SK-N-SH treated with all-trans-retinoic acid at 6 μM for 48 hours (cell line): Measurements from ENCODE around the gene NFATC3.

Source experiments
- ATAC-seq: fragments of 200-7000 bp; cut with Tn5 transposase; 3 replicates; pipeline ENCODE4 v1.9.1; 2020; ENCODE audit warnings: mild to moderate bottlenecking, moderate library complexity
- BACH2 ChIP-seq: fragments of 250-450 bp; sonication (Bioruptor Pico); IDR thresholded peaks from 2 replicates; pipeline ENCODE4 v1.9.0; 2021; ENCODE audit warnings: mild to moderate bottlenecking, borderline replicate concordance
- ESRRG ChIP-seq: fragments of 250-450 bp; sonication (Bioruptor Pico); IDR thresholded peaks from 2 replicates; pipeline ENCODE4 v1.6.1; 2021; ENCODE audit warnings: mild to moderate bottlenecking
- GLIS3 ChIP-seq: fragments of 250-450 bp; sonication (Bioruptor Pico); IDR thresholded peaks from 2 replicates; pipeline ENCODE4 v1.5.0; 2020; ENCODE audit warnings: mild to moderate bottlenecking, moderate library complexity
- ISL1 ChIP-seq: fragments of 250-450 bp; sonication (Bioruptor Pico); IDR thresholded peaks from 2 replicates; pipeline ENCODE4 v2.1.2; 2022; ENCODE audit warnings: mild to moderate bottlenecking, moderate library complexity
- OSR1 ChIP-seq: fragments of 250-450 bp; sonication (Bioruptor Pico); IDR thresholded peaks from 2 replicates; pipeline ENCODE4 v1.8.0; 2022; ENCODE audit warnings: moderate library complexity, mild to moderate bottlenecking, inconsistent platforms
- PATZ1 ChIP-seq: fragments of 250-450 bp; sonication (Bioruptor Pico); IDR thresholded peaks from 2 replicates; pipeline ENCODE4 v1.8.0; 2020; ENCODE audit warnings: mild to moderate bottlenecking, moderate library complexity, borderline replicate concordance
- POU6F1 ChIP-seq: fragments of 250-450 bp; sonication (Bioruptor Pico); IDR thresholded peaks from 2 replicates; pipeline ENCODE4 v1.8.0; 2021; ENCODE audit warnings: low read depth, mild to moderate bottlenecking, moderate library complexity, borderline replicate concordance
- PPARA ChIP-seq: fragments of 250-450 bp; sonication (Bioruptor Pico); IDR thresholded peaks from 2 replicates; pipeline ENCODE4 v1.5.0; 2020; ENCODE audit warnings: mild to moderate bottlenecking, borderline replicate concordance
- SNAI2 ChIP-seq: fragments of 250-450 bp; sonication (Bioruptor Pico); IDR thresholded peaks from 2 replicates; pipeline ENCODE4 v1.5.0; 2020; ENCODE audit warnings: mild to moderate bottlenecking, moderate library complexity
- TCF4 ChIP-seq: fragments of 250-450 bp; sonication (Bioruptor Pico); IDR thresholded peaks from 2 replicates; pipeline ENCODE4 v1.8.0; 2021; ENCODE audit warnings: mild to moderate bottlenecking, moderate library complexity, borderline replicate concordance
- TOX ChIP-seq: fragments of 250-450 bp; sonication (Bioruptor Pico); IDR thresholded peaks from 2 replicates; pipeline ENCODE4 v1.8.0; 2021; ENCODE audit warnings: mild to moderate bottlenecking, moderate library complexity, borderline replicate concordance
- ZC3H10 ChIP-seq: fragments of 250-450 bp; sonication (Bioruptor Pico); IDR thresholded peaks from 2 replicates; pipeline ENCODE4 v1.5.1; 2021; ENCODE audit warnings: mild to moderate bottlenecking, moderate library complexity
- ZFP3 ChIP-seq: fragments of 250-450 bp; sonication (Bioruptor Pico); IDR thresholded peaks from 2 replicates; pipeline ENCODE4 v1.5.0; 2020; ENCODE audit warnings: mild to moderate bottlenecking, moderate library complexity
- ZFP30 ChIP-seq: fragments of 450-650 bp; formaldehyde crosslinking; IDR thresholded peaks from 2 replicates; pipeline ENCODE4 v1.5.0; 2022; ENCODE audit warnings: mild to moderate bottlenecking, moderate library complexity
- ZNF70 ChIP-seq: fragments of 450-650 bp; formaldehyde crosslinking; IDR thresholded peaks from 2 replicates; pipeline ENCODE4 v1.5.0; 2020; ENCODE audit warnings: mild to moderate bottlenecking, moderate library complexity
- ZNF8 ChIP-seq: fragments of 450-650 bp; formaldehyde crosslinking; IDR thresholded peaks from 2 replicates; pipeline ENCODE4 v1.5.0; 2020; ENCODE audit warnings: mild to moderate bottlenecking, moderate library complexity
- TF ChIP-seq, protein P1 (sequence below): fragments of 250-450 bp; sonication (Bioruptor Pico); IDR thresholded peaks from 2 replicates; pipeline ENCODE4 v1.5.1; 2020; ENCODE audit warnings: low read depth, mild to moderate bottlenecking, moderate library complexity
- TF ChIP-seq, protein P2 (sequence below): fragments of 250-450 bp; sonication (Bioruptor Pico); IDR thresholded peaks from 2 replicates; pipeline ENCODE4 v1.5.1; 2021; ENCODE audit warnings: mild to moderate bottlenecking, moderate library complexity
- TF ChIP-seq, protein P3 (sequence below): fragments of 250-450 bp; sonication (Bioruptor Pico); IDR thresholded peaks from 2 replicates; pipeline ENCODE4 v1.5.0; 2020; ENCODE audit warnings: mild to moderate bottlenecking, moderate library complexity

The NFATC3 gene

DNA sequence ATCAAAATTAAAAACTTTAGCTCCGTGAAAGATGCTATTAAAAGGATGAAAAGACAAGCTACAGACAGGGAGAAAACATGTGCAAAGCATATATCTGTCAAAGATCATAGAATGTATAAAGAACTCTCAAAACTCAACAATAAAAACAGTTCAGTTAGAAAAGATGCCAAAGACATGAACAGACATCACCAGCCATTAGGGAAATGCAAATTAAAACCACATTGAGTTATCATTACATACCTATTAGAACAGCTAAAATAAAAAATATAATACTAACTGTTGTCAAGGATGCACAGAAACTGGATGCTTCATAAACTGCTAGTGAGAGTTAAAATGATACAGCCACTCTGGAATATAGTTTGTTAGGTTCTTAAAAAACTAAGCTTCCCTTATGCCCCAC lies 58.8 kb downstream of the NFATC3 start (continued):
- TF ChIP-seq PATZ1 (no peak), GLIS3 (CRISPR knock-in tag) (no peak), OSR1 (CRISPR knock-in tag) (no peak), POU6F1 (no peak), TCF4 (CRISPR knock-in tag) (no peak)
- TF ChIP-seq, protein P1, sequence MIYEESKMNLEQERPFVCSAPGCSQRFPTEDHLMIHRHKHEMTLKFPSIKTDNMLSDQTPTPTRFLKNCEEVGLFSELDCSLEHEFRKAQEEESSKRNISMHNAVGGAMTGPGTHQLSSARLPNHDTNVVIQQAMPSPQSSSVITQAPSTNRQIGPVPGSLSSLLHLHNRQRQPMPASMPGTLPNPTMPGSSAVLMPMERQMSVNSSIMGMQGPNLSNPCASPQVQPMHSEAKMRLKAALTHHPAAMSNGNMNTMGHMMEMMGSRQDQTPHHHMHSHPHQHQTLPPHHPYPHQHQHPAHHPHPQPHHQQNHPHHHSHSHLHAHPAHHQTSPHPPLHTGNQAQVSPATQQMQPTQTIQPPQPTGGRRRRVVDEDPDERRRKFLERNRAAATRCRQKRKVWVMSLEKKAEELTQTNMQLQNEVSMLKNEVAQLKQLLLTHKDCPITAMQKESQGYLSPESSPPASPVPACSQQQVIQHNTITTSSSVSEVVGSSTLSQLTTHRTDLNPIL (CRISPR knock-in tag) = no peak
- TF ChIP-seq, all 23 proteins: peak for 0

GRCh38 chr16:68146585-68146984 lies 61.4 kb downstream of the NFATC3 start:
- peak; percentile 65 for ATAC-seq
- TF ChIP-seq POU6F1 (no peak), BACH2 (CRISPR knock-in tag) (no peak), ISL1 (peak; percentile 34; the same call in 1 of the 2 replicates), GLIS3 (CRISPR knock-in tag) (no peak), OSR1 (CRISPR knock-in tag) (no peak), ESRRG (CRISPR knock-in tag) (no peak), ZFP3 (no peak)

- no peak for ATAC-seq
- TF ChIP-seq TCF4 (CRISPR knock-in tag) (no peak), ESRRG (CRISPR knock-in tag) (no peak), TOX (no peak), ZFP3 (no peak), PPARA (CRISPR knock-in tag) (no peak)
- TF ChIP-seq, protein P2, sequence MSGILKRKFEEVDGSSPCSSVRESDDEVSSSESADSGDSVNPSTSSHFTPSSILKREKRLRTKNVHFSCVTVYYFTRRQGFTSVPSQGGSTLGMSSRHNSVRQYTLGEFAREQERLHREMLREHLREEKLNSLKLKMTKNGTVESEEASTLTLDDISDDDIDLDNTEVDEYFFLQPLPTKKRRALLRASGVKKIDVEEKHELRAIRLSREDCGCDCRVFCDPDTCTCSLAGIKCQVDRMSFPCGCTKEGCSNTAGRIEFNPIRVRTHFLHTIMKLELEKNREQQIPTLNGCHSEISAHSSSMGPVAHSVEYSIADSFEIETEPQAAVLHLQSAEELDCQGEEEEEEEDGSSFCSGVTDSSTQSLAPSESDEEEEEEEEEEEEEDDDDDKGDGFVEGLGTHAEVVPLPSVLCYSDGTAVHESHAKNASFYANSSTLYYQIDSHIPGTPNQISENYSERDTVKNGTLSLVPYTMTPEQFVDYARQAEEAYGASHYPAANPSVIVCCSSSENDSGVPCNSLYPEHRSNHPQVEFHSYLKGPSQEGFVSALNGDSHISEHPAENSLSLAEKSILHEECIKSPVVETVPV (CRISPR knock-in tag) = no peak
- TF ChIP-seq, protein P1 (CRISPR knock-in tag) = no peak
- TF ChIP-seq, all 23 proteins: peak for 0
Measured at GRCh38 chr16:68147444-68147843, 62.3 kb downstream of the NFATC3 start.

DNA sequence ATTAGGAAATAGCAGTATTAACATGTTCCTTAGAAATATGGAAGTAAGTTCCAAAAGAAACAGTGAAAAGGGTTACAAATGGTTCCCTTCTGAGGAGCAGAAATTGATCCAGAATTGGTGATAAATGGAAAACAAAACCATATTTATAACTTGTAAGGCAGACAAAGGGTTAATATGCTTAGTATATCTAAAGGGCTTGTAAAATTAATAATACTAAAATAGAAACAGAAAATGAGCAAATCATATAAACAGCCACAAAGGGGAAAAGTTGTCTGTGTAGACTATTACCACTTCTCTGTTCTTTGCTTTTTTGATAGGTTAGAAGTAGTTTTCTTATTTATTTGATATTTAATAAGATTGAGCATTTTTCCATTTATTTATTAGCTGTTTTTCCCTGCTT lies 64.4 kb downstream of the NFATC3 start:
- no peak for ATAC-seq
- no peak for TF ChIP-seq PATZ1
- TF ChIP-seq ZNF8 (CRISPR knock-in tag) = no peak
- TF ChIP-seq, protein P3, sequence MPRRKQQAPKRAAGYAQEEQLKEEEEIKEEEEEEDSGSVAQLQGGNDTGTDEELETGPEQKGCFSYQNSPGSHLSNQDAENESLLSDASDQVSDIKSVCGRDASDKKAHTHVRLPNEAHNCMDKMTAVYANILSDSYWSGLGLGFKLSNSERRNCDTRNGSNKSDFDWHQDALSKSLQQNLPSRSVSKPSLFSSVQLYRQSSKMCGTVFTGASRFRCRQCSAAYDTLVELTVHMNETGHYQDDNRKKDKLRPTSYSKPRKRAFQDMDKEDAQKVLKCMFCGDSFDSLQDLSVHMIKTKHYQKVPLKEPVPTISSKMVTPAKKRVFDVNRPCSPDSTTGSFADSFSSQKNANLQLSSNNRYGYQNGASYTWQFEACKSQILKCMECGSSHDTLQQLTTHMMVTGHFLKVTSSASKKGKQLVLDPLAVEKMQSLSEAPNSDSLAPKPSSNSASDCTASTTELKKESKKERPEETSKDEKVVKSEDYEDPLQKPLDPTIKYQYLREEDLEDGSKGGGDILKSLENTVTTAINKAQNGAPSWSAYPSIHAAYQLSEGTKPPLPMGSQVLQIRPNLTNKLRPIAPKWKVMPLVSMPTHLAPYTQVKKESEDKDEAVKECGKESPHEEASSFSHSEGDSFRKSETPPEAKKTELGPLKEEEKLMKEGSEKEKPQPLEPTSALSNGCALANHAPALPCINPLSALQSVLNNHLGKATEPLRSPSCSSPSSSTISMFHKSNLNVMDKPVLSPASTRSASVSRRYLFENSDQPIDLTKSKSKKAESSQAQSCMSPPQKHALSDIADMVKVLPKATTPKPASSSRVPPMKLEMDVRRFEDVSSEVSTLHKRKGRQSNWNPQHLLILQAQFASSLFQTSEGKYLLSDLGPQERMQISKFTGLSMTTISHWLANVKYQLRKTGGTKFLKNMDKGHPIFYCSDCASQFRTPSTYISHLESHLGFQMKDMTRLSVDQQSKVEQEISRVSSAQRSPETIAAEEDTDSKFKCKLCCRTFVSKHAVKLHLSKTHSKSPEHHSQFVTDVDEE (CRISPR knock-in tag) = no peak
- no peak for TF ChIP-seq TOX
- TF ChIP-seq GLIS3 (CRISPR knock-in tag) = no peak
- no peak for TF ChIP-seq ZC3H10
- no peak for TF ChIP-seq SNAI2 (CRISPR knock-in tag)
- TF ChIP-seq PPARA (CRISPR knock-in tag) = no peak
- TF ChIP-seq ZFP30 = no peak
- no peak for TF ChIP-seq OSR1 (CRISPR knock-in tag)
- TF ChIP-seq, protein P2 (CRISPR knock-in tag) = no peak
- no peak for TF ChIP-seq ISL1
- TF ChIP-seq ZNF70 (CRISPR knock-in tag) = no peak
